Panc1 (cell line): ENCODE data around the gene GSDMA. TPM values are rescaled to one million over a fixed set of nuclear protein-coding genes. Genes with fewer than 3 reads are reported as not detected.
A peak's percentile ranks its signal among the peaks of the same experiment; 100 is the strongest.

Experiments used
- ATAC-seq: fragments of 200-7000 bp; cut with Tn5 transposase; 2 replicates; pipeline ENCODE4 v1.9.1; 2020; ENCODE audit warnings: mild to moderate bottlenecking, moderate library complexity
- BruUV-seq: library from RNA; stranded (reverse); fragments of 400-500 nt; replicated peaks from 2 replicates; lab custom pipeline; 2021; lab: Mats Ljungman, UMichigan
- CTCF ChIA-PET: fragments of 300-600 bp; sonication (Branson Sonifier 250); formaldehyde crosslinking; loops from one replicate; lab custom pipeline; 2022; ENCODE audit warnings: antibody characterized with exemption; lab: Charles Lee
- POLR2A ChIA-PET: fragments of 300-600 bp; sonication (Branson Sonifier 250); formaldehyde crosslinking; loops from one replicate; lab custom pipeline; 2022; ENCODE audit warnings: antibody characterized with exemption; lab: Charles Lee
- DNase-seq: peaks from one replicate; pipeline ENCODE4 v3.0.0-alpha.2; 2010; ENCODE audit warnings: low read depth, low spot score
- H3K27ac ChIP-seq: 2 replicates; pipeline ENCODE4 v1.5.1; 2011; ENCODE audit warnings: mild to moderate bottlenecking, low read length, inconsistent platforms
- H3K27me3 ChIP-seq: fragments of 200-500 bp; sonication (Bioruptor generic); 2 replicates; pipeline ENCODE4 v1.6.0; 2014; ENCODE audit warnings: low read length, inconsistent platforms; ENCODE audit not compliant: control insufficient read depth, insufficient read depth
- H3K36me3 ChIP-seq: fragments of 200-500 bp; sonication (Bioruptor generic); 2 replicates; pipeline ENCODE4 v1.5.1; 2014; ENCODE audit warnings: inconsistent platforms, mild to moderate bottlenecking, low read length, moderate library complexity; ENCODE audit not compliant: control insufficient read depth, insufficient read depth
- H3K4me1 ChIP-seq: 2 replicates; pipeline ENCODE4 v1.5.1; 2011; ENCODE audit warnings: inconsistent platforms, mild to moderate bottlenecking, low read length, moderate library complexity; ENCODE audit not compliant: control insufficient read depth, insufficient read depth
- H3K4me3 ChIP-seq, 2 experiments: 2 replicates each; pipeline ENCODE4 v1.5.1; 2011 to 2012; ENCODE audit warnings: low read depth in 2 of 2, low read length in 2 of 2, mild to moderate bottlenecking in 2 of 2, inconsistent platforms in 1 of 2, moderate library complexity in 1 of 2
- H3K9me3 ChIP-seq: fragments of 200-500 bp; sonication (Bioruptor generic); 2 replicates; pipeline ENCODE4 v1.5.1; 2014; ENCODE audit warnings: low read depth, mild to moderate bottlenecking, inconsistent platforms, low read length, moderate library complexity; ENCODE audit not compliant: control insufficient read depth, insufficient read depth
- POLR2AphosphoS5 ChIP-seq: IDR thresholded peaks from 2 replicates; pipeline ENCODE4 v1.6.1; 2012; ENCODE audit warnings: mild to moderate bottlenecking, low read depth, low read length, moderate library complexity
- REST ChIP-seq, 2 experiments: IDR thresholded peaks; 2 replicates each; pipeline ENCODE4 v1.6.1; 2011 to 2012; ENCODE audit warnings: low read depth in 2 of 2, control low read depth in 1 of 2, low read length in 1 of 2, mild to moderate bottlenecking in 1 of 2, moderate library complexity in 1 of 2; ENCODE audit not compliant: insufficient read depth in 1 of 2
- SIN3A ChIP-seq: IDR thresholded peaks from 2 replicates; pipeline ENCODE4 v1.6.1; 2012; ENCODE audit warnings: low read depth, mild to moderate bottlenecking, low read length, moderate library complexity, borderline replicate concordance; ENCODE audit not compliant: insufficient read depth
- TCF7L2 ChIP-seq: IDR thresholded peaks from 2 replicates; pipeline ENCODE4 v1.6.1; 2011; ENCODE audit warnings: mild to moderate bottlenecking, low read depth, low read length, inconsistent platforms
- in situ Hi-C: cut with HindIII; loops from 2 replicates; pipeline ENCODE4 v1.10.0; 2016; ENCODE audit warnings: low sequenced_read_pairs, low pct_unique_long_range_greater_than_20kb
- intact Hi-C: fragments of 100-400 bp; cut with micrococcal nuclease; formaldehyde crosslinking; loops from one replicate; pipeline ENCODE4 v1.10.0; 2022; ENCODE audit not compliant: unreplicated experiment
- total RNA-seq: library from RNA; stranded (reverse); gene quantifications from one replicate; pipeline ENCODE4 v1.2.1, GENCODE V29; 2021; ENCODE audit not compliant: unreplicated experiment
- TF ChIP-seq, protein P1 (sequence below): fragments of 450-650 bp; IDR thresholded peaks from 2 replicates; pipeline ENCODE4 v1.5.1; 2017; ENCODE audit warnings: mild to moderate bottlenecking

GSDMA gene
- total RNA-seq, 1 experiment from 2014 or later: not detected

DNA sequence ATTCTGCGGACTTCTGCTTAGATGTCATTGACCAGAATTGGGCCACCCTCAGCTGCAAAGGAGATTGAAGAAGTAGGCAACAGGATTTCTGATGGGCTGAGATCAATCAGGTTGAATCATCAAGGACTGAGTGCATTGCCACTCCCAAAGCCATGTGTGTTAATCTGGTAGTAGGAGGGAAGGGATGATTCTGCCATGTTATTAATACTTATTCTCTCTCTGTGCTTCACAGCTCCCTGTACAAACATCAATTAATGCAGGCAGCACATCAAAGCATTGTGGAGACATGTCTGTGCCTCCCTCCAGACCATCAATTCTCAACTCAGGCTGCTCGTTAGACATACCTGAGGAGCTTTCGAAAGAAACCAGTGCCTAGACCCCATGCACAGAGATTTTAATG is 23.7 kb upstream of the GSDMA start:
- Histone ChIP-seq H3K27ac (no peak overlapping the region), H3K36me3 (no peaks in the 10 kb centered on the region), H3K4me1 (no peaks in the 10 kb centered on the region), H3K27me3 (no peaks in the 10 kb centered on the region), H3K9me3 (no peaks in the 10 kb centered on the region), H3K4me3 (no peak overlapping the region)
- in situ Hi-C loops (no loop called here), intact Hi-C loops (no loop called here)
- DNase-seq: no peak
- ATAC-seq: no peak
- TF ChIP-seq, protein P1, sequence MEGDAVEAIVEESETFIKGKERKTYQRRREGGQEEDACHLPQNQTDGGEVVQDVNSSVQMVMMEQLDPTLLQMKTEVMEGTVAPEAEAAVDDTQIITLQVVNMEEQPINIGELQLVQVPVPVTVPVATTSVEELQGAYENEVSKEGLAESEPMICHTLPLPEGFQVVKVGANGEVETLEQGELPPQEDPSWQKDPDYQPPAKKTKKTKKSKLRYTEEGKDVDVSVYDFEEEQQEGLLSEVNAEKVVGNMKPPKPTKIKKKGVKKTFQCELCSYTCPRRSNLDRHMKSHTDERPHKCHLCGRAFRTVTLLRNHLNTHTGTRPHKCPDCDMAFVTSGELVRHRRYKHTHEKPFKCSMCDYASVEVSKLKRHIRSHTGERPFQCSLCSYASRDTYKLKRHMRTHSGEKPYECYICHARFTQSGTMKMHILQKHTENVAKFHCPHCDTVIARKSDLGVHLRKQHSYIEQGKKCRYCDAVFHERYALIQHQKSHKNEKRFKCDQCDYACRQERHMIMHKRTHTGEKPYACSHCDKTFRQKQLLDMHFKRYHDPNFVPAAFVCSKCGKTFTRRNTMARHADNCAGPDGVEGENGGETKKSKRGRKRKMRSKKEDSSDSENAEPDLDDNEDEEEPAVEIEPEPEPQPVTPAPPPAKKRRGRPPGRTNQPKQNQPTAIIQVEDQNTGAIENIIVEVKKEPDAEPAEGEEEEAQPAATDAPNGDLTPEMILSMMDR: no peak
- TF ChIP-seq SIN3A (no peak), TCF7L2 (no peak), REST (IDR thresholded peaks at IDR 0.05; ENCODE audit: insufficient read depth in 1 of 2, low read depth in 2 of 2, low read length in 1 of 2) (no peak), POLR2AphosphoS5 (no peak)
- BruUV-seq: no TSS peak
- POLR2A ChIA-PET: interaction anchor here (0.6 kb wide), 1 partner anchor 17 kb away, joined by 3 read pairs; no protein-coding TSS in a partner anchor
- CTCF ChIA-PET: no interaction called here

DNA sequence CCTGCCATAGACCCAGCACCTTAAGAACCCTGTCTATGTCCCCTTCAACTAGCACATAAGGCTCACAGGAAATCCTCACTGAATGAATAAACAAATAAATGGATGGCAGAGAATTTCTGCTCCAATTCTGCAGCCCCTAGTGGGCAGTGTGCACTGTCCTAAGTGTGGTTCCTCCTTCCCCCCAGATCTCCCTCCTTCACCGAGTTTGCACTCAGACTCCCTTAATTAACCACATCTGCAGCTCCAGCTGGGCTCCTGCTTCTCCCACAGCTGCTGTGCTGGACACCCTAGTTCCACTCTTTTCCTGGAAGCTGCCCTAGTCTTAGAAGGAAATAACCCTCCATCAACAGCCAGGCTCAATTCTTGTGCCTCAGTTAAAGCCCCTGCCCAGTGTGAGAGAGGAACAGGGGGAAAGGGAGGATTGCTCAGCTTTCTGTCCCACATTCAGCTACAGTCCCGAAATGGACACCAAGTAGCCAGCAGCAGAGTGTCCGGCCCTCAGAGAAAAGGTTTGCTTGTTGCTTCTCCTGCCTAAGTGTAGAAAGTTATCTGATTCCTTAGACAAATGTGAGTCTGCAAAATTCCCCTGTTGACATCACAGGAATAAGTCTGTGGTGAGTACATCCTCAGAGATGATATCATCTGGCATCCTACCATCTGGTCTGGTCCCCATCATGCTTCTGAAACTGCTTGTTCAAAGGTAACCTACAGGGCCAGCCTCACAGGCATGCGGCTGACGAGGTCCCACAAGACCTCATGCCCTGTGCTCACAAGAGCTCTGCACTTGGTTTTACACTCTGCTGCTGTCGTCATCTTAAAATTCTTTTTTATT is 23.0 kb upstream of the GSDMA start:
- intact Hi-C loops: no loop called here
- ATAC-seq (peak; percentile 54), DNase-seq (no peak)
- CTCF ChIA-PET: interaction anchor here (0.7 kb wide), 1 partner anchor 83 kb away, joined by 4 read pairs; no protein-coding TSS in a partner anchor
- in situ Hi-C loops: no loop called here
- no TSS peak for BruUV-seq
- no peaks in the 10 kb centered on the region for H3K9me3 ChIP-seq
- H3K36me3 ChIP-seq: no peaks in the 10 kb centered on the region
- no peak overlapping the region for H3K4me3 ChIP-seq
- no peaks in the 10 kb centered on the region for H3K4me1 ChIP-seq
- POLR2A ChIA-PET: interaction anchor here (0.6 kb wide), 1 partner anchor 16 kb away, joined by 3 read pairs; no protein-coding TSS in a partner anchor
- TF ChIP-seq, protein P1: no peak
- no peak for TF ChIP-seq POLR2AphosphoS5
- TF ChIP-seq REST (IDR thresholded peaks at IDR 0.05; ENCODE audit: insufficient read depth in 1 of 2, low read depth in 2 of 2, low read length in 1 of 2): no peak
- TF ChIP-seq SIN3A: no peak
- TF ChIP-seq TCF7L2: no peak
- H3K27ac ChIP-seq: no peak overlapping the region
- H3K27me3 ChIP-seq: no peaks in the 10 kb centered on the region
